Esophagus muscularis mucosa (tissue), 4 donors: Measurements from ENCODE around the gene PLA2G4F. TPM values are rescaled to one million over a fixed set of nuclear protein-coding genes. Genes with fewer than 3 reads are reported as not detected.

Experiments used
- DNase-seq: peaks from one replicate; pipeline ENCODE4 v3.0.0-alpha.2; 2017; ENCODE audit errors: extremely low spot score
- H3K27ac ChIP-seq, 4 donors: fragments of 200-600 bp; sonication (generic); replicated peaks in 1 of 4; 1 replicate in 3 of 4; 2 replicates in 1 of 4; pipeline ENCODE4 v1.5.1; 2016 to 2019; ENCODE audit warnings: mild to moderate bottlenecking in 1 of 4
- H3K27me3 ChIP-seq, 4 donors: fragments of 200-600 bp; sonication (generic); one replicate each; pipeline versions ENCODE4 v1.5.1 to v1.6.0; 2016 to 2019
- H3K36me3 ChIP-seq, 4 donors: fragments of 200-600 bp; sonication (generic); one replicate each; pipeline ENCODE4 v1.5.1; 2016 to 2019
- H3K4me1 ChIP-seq, 4 donors: fragments of 200-600 bp; sonication (generic); one replicate each; pipeline ENCODE4 v1.5.1; 2016 to 2019
- H3K4me3 ChIP-seq, 4 donors: fragments of 200-600 bp; sonication (generic); 1 replicate in 2 of 4; 2 replicates in 2 of 4; pipeline ENCODE4 v1.5.1; 2016 to 2019; ENCODE audit warnings: mild to moderate bottlenecking in 4 of 4, moderate library complexity in 1 of 4
- H3K9me3 ChIP-seq, 4 donors: fragments of 200-600 bp; sonication (generic); 1 replicate in 3 of 4; 2 replicates in 1 of 4; pipeline ENCODE4 v1.5.1; 2016 to 2019
- CTCF ChIP-seq, 3 experiments: fragments of 200-600 bp in 2 of 3; fragments of 450-650 bp in 1 of 3; sonication (generic) in 2 of 3; IDR thresholded peaks; one replicate each; pipeline ENCODE4 v1.5.1; 2017 to 2019; ENCODE audit warnings: antibody characterized with exemption in 3 of 3, mild to moderate bottlenecking in 2 of 3, moderate library complexity in 1 of 3
- EP300 ChIP-seq: sonication (generic); formaldehyde crosslinking; IDR thresholded peaks from one replicate; pipeline ENCODE4 v1.6.1; 2017; ENCODE audit warnings: antibody characterized with exemption
- POLR2A ChIP-seq: fragments of 450-650 bp; IDR thresholded peaks from one replicate; pipeline ENCODE4 v1.6.1; 2017; ENCODE audit warnings: antibody characterized with exemption, moderate library complexity, mild to moderate bottlenecking, low read depth
- POLR2AphosphoS5 ChIP-seq, 2 donors: sonication (generic); formaldehyde crosslinking; IDR thresholded peaks; one replicate each; pipeline ENCODE4 v1.6.1; 2017; ENCODE audit warnings: antibody characterized with exemption in 2 of 2
- WGBS: methylation state at CpG from one replicate; pipeline ENCODE4 v1.1.5; 2018; 5-methylcytosine and 5-hydroxymethylcytosine counted together
- intact Hi-C: fragments of 100-400 bp; cut with DNase I; formaldehyde crosslinking; loops from one replicate; pipeline ENCODE4 v1.15.1; 2023
- total RNA-seq, 4 donors: library from RNA; depleted of rRNA; stranded (reverse); fragments of >200 nt; gene quantifications; one replicate each; pipeline versions ENCODE4 v1.1.0 to v1.2.1, GENCODE V29; 2016

The PLA2G4F gene
- total RNA-seq, 4 donors from 2014 or later: 0.11 TPM; not detected in 3

- H3K27me3 ChIP-seq: no peaks in the 10 kb centered on the region
- 84% methylated on average over 5 of the region's 5 CpGs for WGBS
- peaks cover 0 to 13% (median 0%) of the 10 kb centered on the region in 4 donors for H3K4me1 ChIP-seq
- no peak overlapping the region for H3K27ac ChIP-seq
- no peak for TF ChIP-seq CTCF (IDR thresholded peaks at IDR 0.05)
- TF ChIP-seq POLR2A: no peak
- no peak overlapping the region for H3K4me3 ChIP-seq
- no peaks in the 10 kb centered on the region for H3K9me3 ChIP-seq
- H3K36me3 ChIP-seq: peaks cover 5 to 48% (median 30%) of the 10 kb centered on the region in 4 donors
- intact Hi-C loops: no loop called here
- DNase-seq: no peak
Measured at GRCh38 chr15:42199126-42199525, 42.7 kb upstream of the PLA2G4F start.

GRCh38 chr15:42198516-42198915 lies 42.1 kb upstream of the PLA2G4F start:
- peaks cover 0 to 8% (median 0%) of the 10 kb centered on the region in 4 donors for H3K4me1 ChIP-seq
- no peak overlapping the region for H3K4me3 ChIP-seq
- H3K27me3 ChIP-seq: no peaks in the 10 kb centered on the region
- DNase-seq: no peak
- TF ChIP-seq POLR2AphosphoS5 (IDR thresholded peaks at IDR 0.05) (no peak), EP300 (no peak), POLR2A (no peak), CTCF (IDR thresholded peaks at IDR 0.05) (no peak)
- no peak overlapping the region for H3K27ac ChIP-seq
- intact Hi-C loops: no loop called here
- H3K36me3 ChIP-seq: peaks cover 5 to 51% (median 28%) of the 10 kb centered on the region in 4 donors
- WGBS: 100% methylated on average over 1 of the region's 1 CpG
- no peaks in the 10 kb centered on the region for H3K9me3 ChIP-seq

- DNase-seq: no peak
- no peaks in the 10 kb centered on the region for H3K27me3 ChIP-seq
- intact Hi-C loops: no loop called here
- no peaks in the 10 kb centered on the region for H3K4me1 ChIP-seq
- no peaks in the 10 kb centered on the region for H3K9me3 ChIP-seq
- peaks cover 20 to 72% (median 51%) of the 10 kb centered on the region in 4 donors for H3K36me3 ChIP-seq
- no peak overlapping the region for H3K27ac ChIP-seq
- no peak for TF ChIP-seq POLR2AphosphoS5 (IDR thresholded peaks at IDR 0.05)
- TF ChIP-seq CTCF (IDR thresholded peaks at IDR 0.05): no peak
- TF ChIP-seq EP300: no peak
- TF ChIP-seq POLR2A: no peak
- H3K4me3 ChIP-seq: no peak overlapping the region
- WGBS: 88% methylated on average over 5 of the region's 5 CpGs
Measured at GRCh38 chr15:42194513-42194912, 38.1 kb upstream of the PLA2G4F start.

GRCh38 chr15:42193383-42193782 lies 36.9 kb upstream of the PLA2G4F start:
- DNase-seq: no peak
- 89% methylated on average over 3 of the region's 3 CpGs for WGBS
- no peaks in the 10 kb centered on the region for H3K9me3 ChIP-seq
- peaks cover 29 to 72% (median 51%) of the 10 kb centered on the region in 4 donors for H3K36me3 ChIP-seq
- no peaks in the 10 kb centered on the region for H3K4me1 ChIP-seq
- H3K4me3 ChIP-seq: no peak overlapping the region
- no peak overlapping the region for H3K27ac ChIP-seq
- TF ChIP-seq CTCF (IDR thresholded peaks at IDR 0.05): no peak
- TF ChIP-seq POLR2A: no peak
- no peak for TF ChIP-seq POLR2AphosphoS5 (IDR thresholded peaks at IDR 0.05)
- no peak for TF ChIP-seq EP300
- intact Hi-C loops: no loop called here
- no peaks in the 10 kb centered on the region for H3K27me3 ChIP-seq
